Activated naive CD8-positive, alpha-beta T cell treated with anti-CD3 and anti-CD28 coated beads, Interleukin-2, amount 50 U/mL, for 16 hours (primary cell): ENCODE results near the gene AHCYL2.
"Not testable (repeated sequence)": the region's sequence is repeated elsewhere in the genome, so short reads cannot be mapped to it uniquely, and the experiment has no call there.

Source experiments
- DNase-seq: peaks from one replicate; pipeline ENCODE4 v3.0.0-alpha.2; 2020; ENCODE audit warnings: low read depth, low spot score

Gene AHCYL2

DNA sequence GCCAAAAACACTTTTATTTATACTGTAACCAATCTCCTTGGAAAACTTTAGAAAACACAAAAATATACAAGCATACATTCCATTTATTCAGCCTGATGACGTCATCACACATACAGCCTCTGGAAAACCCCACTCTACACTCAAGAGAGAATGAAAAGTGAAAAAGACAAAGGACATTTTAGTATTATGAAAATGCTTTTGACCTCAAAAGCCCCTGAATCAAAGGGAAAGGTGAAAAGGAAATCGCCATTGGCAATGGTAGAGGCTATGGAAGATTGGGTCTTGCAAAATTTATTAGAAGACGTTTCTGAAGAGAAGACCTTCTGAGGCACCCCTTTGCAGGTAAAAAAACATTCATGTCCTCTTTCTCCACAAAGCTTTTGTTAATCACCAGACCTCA, 126.5 kb downstream of the AHCYL2 start:
- no peak for DNase-seq

- DNase-seq: not testable (repeated sequence)
Measured at GRCh38 chr7:129353104-129353503, 128.3 kb downstream of the AHCYL2 start.

DNA sequence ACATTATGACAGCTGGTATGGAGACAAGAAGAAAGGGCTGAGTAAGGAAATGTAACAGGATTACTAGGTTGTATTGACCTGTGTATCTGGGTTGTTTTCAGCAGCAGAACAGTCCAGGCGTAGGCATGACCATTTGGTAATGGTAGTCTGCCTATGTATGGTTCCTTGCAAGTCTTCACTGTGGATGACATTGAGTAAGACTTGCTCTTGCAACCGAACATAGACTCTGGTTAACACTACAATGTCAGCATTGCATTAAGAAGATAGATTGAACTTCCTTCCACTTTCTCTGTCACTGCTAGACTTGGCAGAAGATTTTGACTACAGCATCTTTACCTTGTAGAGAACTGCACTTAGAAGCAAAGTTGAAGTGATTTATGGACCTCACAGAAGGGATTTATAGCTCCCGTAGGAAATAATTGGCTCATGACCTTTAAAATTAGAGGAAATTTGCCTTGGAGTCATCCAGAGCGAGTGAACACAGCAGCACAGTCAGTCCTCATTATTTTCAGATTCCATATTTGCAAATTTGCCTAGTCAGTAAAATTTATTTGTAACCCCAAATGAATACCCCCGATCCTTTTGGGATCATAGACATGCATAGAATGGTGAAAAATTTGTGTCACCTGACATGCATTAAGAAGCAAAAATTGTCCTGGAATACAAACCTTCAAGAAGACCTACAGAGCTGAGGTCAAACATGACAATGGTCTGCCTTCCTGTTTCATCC, 129.8 kb downstream of the AHCYL2 start:
- DNase-seq: no peak

DNA sequence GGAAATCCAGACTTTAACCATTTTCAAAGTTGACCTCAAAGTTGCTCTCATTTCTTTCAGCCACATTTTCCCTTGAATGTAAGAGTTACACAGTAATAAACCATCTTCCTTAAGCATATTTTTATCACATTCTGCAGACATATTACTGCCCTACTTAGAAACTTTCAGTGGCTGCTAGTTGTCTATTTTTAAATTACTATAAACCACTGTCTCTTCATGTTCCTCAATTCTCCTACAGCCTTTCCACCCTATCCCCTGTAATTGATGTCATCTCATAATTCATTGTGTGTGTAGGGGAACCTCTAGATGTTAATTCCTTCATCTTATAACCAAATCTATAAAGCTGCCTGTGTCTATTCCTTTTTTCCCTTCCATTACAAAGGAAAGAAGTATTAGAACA, 131.3 kb downstream of the AHCYL2 start:
- DNase-seq: no peak

GRCh38 chr7:129359176-129359575, 134.3 kb downstream of the AHCYL2 start:
- no peak for DNase-seq

DNA sequence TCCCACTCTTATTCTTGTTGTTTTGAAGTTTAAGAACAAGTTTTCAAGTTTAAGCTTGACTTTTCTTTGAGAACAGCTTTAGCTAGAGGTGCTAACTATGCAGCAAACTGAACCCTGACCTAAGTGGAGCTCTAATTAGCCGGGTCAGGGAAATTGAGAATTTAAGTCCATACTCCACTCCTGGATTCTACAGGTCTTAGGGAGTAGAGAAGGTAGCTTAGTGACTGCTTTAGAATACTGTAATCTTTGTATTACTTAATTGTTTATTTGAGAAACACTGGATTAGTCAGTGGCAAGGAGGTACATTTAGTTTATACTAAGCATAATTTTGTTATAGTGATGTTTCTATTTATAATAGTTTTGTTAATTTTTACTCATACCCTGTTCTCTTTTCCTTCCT, 134.8 kb downstream of the AHCYL2 start:
- DNase-seq: no peak

DNA sequence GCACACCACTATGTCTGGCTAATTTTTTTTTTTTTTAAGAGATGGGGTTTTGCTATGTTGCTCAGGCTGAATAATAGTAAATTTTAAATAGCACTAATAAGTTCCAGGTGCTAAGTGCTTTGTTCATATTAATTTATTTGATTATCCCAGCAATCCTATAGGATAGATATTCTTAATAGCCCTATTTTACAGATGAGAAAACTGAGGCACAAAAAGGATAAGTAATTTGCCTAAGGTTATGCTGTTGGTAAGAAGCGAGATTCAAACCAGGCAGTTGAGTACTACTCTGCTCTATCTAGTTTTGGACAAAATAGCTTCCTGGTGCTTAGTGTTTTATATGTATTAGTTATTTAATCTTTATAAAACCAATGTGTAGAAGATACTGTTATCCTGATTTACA, 136.9 kb downstream of the AHCYL2 start:
- no peak for DNase-seq

GRCh38 chr7:129362496-129362895, 137.7 kb downstream of the AHCYL2 start:
- DNase-seq: no peak

- no peak for DNase-seq
Measured at GRCh38 chr7:129367349-129367699, 142.5 kb downstream of the AHCYL2 start.

DNA sequence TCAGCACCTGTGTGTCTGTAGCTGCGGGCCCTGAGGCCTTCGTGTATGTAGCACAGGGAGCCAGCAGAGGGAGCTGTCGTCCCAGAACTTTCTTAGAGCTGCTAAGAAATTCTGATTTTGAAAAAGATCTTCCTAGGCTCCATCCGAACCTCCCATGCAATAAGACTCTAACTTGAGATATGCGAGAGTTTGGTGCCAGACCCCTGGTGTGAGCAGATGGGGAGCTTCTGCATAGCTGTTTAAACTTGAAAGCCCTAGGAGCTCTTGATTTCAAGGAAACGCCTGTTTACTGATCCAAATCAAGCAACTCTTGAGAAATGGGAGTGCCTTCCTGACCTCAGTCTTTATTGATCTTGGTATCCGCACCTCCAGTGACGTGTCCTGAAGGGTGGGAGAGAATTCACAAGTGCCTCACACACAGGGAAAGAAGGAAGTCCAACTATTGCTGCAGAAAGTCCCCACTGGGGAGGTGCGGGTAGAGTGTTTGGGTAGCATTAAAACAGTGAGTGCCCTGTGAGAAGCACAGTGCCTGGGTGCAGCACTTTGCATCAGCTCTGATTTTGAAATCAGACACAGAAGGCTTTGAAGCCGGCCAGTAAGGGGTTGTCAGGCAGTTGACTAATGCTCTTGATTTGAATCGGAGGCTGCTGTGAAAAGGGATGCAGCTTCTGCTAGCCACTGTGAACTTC, 143.0 kb downstream of the AHCYL2 start:
- peak; percentile 34 for DNase-seq

DNA sequence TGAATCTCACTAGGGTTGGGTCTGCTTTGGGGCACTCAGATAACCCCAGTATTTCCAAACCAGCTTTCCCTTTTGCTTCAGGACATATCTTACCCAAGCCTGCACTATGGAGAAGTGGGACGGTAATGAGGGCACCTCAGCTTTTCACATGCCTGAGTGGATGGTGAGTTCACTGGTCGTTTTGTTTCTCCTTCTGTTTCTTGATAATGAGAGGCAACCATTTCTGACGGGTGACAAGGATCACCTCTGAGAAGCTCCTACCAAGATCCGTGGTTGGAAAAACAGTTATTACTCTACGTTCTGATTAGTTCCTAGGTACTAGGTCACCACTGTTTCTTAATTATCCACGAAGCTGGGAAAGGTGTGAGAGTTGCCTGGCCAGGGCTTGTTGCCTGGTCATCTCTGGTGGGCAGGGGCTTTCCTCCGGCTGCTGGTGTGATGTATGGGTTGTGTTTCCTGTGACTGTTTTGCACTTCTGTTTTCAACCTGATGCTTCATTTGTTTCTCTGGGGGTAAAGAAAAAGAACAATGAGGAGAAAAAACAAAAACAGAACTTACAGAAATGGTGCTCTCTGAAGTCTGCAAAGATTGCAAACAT, 143.7 kb downstream of the AHCYL2 start:
- no peak for DNase-seq

- not testable (repeated sequence) for DNase-seq
Measured at GRCh38 chr7:129369447-129369846, 144.6 kb downstream of the AHCYL2 start.

DNA sequence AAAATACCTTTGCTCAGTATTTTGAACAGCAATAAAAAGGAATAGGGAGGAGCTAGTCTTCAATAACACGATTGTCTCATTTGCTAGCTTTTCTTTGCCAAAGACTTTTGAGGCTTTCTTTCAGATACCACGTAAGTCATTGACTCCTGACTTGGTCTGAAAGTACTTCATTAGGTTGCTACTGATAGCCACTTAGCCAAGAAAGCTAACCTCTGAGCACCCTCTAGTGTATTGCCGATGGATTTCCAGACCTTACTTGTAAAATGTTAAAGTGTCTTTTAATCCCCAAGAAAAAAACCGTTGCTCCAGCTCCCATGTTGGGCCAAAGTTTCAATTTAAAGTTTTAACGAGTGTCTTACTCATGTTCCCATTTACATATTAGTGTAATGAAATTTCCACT, 146.0 kb downstream of the AHCYL2 start:
- DNase-seq: no peak

GRCh38 chr7:129371487-129371886, 146.7 kb downstream of the AHCYL2 start:
- no peak for DNase-seq

GRCh38 chr7:129373651-129374428, 149.0 kb downstream of the AHCYL2 start:
- DNase-seq: no peak

DNA sequence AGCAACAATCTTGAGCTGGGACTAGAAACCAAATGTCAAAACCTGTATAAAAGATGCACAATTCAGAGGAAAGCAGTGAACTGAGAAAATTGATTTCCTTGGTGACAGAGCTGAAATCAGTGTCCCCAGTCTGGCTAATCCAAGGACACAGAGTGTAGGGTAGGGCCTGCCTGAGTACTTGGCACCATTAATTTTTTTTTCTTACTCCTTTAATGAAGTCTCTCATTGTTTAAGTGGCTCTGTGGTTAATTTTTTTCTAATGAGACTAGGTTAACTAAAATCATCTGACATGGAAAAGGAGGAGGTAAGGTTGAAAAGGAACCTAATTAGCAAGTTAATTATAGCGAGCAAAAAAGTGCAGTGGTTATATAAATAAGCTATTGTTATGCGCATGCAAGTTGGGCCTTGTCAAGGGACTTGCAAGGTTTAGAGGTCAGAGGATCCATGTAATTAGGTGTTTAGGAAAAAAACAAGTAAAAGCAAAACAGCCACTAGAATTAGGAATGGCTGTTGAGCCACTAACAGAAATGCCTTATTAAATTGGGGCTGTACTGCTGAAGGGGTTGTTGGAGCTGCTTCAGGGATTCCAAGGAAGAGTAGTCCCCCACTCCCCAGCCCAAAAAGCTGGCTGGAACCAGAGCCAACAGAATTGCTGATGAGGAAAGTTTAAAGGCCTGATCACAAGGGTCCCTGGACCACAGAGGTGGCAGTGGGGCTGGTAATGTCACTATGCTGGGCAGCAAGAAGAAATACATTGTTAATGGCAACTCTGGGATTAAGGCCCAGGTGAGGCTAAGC, 150.5 kb downstream of the AHCYL2 start:
- DNase-seq: no peak

DNA sequence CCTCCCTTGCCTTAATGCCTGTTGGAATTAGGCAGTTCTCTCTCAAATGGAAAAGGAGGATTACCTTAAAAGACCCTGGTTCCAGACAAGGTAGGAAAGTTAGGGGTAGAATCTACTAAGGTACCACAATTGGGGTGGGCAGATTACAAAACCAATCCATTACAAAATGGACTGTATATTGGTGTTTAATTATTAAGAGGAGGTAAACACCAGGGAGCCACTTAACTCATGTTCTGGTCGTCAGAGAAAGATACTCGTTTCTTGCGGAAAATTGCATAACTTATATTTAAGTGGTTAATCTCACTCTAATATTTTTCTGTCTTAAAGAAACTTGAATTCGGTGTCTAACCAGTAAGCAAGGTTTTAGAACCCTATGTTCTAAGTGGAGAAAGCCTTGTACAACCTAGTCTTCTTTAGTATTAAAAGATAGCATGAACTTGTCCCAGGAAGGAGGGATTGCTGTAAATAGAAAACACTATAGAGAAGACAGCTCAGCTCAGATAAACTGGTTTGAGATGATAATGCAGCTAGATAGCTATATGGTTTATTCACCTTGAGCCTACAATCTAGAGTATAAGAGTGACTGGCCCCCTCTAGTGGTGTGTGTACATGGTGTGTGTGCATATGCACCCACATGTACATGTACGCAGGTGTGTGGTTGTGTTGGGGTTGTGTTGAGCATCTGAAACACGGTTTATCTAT, 151.4 kb downstream of the AHCYL2 start:
- DNase-seq: peak; percentile 8

DNA sequence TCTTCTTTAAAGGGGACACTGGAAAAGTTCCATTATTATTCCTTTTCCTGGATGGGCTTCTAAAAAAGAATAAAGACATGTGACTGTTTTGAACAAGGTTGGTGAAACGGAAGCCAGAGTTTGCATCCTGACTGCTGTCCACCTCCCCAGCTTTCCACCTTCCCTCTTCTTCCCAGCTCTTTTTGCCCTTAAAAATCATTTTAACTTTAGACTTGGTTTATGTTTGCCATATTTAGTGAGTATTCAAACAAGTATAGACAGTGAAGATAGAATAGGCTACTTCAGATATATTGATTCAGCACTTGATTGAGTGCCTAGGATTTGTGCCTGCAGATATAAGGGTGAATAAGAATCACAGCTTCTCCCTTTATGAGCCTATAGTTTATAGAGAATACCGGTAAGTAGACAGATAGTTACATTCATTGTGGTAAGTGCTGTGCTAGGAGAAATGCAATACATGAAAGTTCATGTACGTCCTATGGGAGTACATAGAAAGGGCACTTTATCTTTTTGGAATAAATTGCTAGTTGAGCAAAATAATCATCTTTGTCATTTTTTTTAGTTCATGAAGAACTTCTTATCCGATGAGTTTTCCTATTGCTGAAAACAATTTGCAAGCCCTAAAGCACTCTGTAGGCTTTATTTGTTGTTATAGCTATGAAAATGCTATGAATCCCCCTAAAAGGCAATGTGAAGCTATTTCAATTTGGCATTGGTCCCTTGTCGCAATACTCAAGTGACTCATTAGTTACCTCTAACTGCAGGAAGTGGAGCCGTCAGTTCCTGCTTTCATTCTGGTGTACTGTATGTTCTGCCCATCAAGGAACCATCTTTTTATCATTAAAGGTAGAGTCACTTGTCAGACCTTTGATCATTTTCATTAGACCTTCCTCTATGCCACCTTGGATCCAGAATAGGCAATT, 152.2 kb downstream of the AHCYL2 start:
- no peak for DNase-seq

- no peak for DNase-seq
Measured at GRCh38 chr7:129381710-129382484, 157.1 kb downstream of the AHCYL2 start.
